A204.1 (cell line): Measurements from ENCODE around the gene KCNJ6.
"Not testable (repeated sequence)": the region's sequence is repeated elsewhere in the genome, so short reads cannot be mapped to it uniquely, and the experiment has no call there.

Experiments used
- FAIRE-seq: peaks from 2 replicates; lab custom pipeline; 2012; peaks lifted over from hg19 to GRCh38; lab: Jason Lieb, UNC

KCNJ6 gene

DNA sequence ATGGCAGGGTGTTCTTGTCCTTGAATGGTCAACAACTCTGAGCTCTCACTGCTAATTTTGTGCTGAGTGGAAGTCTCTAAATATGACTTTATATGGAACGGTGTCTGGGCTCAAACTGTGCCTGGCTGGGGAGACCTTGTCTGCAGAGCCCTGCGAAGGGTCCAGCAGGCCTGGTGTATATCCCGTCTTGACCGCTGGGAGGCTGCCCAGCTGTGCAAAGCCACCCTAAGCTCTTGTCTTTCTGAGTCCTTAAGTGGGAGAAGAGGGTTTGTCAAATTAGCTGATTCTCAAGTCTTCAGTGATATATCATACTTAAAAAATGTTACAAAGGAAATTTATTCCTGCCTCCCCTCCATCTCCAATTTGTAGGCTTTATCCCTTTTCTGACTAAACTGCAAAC lies 198.7 kb downstream of the KCNJ6 start:
- no peak for FAIRE-seq

DNA sequence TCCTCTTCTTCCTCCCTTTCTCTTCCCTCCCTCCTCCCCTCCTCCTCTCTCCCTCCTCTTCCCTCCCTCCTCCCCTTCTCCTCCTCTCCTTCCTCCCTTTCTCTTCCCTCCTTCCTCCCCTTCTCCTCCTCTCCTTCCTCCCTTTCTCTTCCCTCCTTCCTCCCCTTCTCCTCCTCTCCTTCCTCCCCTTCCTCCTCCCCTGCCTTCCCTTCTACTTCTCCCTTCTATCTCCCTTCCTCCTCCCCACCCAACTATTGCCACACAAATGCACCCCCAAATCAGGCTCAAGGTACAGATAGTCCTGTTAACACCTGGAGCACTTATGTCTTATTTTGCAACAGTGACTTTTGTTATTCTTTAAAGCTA lies 203.7 kb downstream of the KCNJ6 start:
- FAIRE-seq: not testable (repeated sequence)

DNA sequence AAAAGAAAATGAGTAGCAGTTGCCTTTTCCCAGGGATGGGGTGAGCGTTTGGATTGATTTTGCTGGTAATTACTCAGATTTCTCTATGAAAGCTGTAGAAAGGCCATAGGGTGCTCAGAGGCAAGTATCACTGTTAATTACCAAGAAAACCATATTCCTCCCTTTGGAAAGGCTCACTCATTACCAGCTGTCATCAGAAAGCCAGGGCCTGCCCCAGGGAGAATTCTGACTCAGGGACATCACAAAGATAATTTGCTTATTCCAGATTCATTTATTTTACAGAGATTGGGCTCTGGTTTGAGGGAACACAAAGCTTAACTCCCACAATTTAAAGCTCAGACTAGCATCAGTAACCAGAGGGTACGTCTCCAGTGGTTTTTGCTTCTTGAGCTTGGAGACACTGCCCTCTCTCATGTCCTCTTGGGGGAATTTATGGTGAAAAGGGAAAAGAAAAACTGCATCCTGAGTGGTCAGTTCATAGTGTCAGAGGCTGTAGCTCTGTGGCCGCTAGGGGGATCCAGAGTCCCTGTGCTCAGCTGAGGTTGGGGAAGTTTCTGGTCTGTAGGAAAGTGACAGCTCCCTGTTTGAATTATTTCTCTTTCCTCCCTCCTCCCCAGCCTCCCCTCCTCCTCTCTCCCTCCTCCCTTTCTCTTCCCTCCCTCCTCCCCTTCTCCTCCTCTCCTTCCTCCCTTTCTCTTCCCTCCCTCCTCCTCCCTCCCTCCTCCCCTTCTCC lies 204.3 kb downstream of the KCNJ6 start:
- no peak for FAIRE-seq

DNA sequence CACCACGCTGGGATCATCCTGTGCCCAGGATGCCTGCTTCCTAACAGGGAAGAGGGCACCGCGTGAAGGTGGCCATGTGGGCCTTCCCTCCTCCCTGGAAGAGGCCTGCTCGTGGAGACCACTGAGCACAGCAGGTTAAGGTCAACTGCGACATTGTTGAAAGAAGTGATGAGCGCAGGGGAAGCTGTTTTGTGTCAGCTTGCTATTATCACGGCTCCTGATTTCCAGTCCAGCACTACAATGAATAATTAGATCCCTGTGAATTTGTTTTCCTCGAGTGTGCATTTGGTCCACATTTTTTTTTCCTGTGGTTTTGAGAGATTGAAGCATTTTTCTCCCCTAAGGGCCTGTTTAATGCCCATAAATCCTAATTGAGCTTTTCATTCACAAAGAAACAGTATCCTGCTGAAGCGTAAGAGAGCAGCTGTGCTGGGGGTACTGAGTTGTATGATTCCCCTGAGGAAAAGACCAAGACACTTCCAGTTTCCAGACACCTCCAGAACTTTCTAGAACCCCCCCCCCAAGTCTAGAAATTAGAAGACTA lies 204.9 kb downstream of the KCNJ6 start:
- FAIRE-seq: no peak

DNA sequence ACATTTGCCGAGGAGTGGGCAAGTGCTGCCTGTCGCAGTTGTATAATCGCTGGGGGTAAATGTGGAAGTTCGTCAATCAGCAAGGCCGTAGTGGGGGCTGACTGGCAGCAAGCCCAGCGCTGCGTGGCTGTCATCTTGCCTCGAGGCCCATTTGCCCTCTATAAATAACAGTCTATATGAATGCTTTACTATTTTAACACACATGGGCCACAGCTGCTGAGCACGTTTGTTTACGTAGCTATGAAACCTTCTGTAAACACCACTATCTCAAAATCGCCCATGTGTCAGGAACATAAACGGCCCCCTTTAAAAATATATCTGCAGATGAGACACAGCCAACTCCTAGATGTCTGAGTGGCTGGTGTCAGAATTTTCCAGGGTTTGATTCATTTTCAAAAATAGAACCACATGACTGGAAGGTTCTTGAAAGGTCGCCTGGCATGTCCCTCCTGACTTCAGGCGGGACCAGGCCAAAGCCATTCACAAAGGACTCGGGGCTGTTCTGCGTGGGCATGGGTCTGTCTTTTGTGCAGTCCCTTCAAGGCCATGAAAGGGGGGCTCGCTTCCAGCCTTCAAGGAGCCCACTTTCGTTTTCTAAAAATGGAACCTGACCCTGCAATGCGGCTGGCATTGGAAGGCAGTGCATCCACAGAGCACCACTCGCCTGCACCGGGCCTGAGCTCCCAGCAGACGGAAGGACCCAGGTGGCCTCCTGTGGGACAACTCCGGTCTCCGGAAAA lies 205.5 kb downstream of the KCNJ6 start:
- no peak for FAIRE-seq

DNA sequence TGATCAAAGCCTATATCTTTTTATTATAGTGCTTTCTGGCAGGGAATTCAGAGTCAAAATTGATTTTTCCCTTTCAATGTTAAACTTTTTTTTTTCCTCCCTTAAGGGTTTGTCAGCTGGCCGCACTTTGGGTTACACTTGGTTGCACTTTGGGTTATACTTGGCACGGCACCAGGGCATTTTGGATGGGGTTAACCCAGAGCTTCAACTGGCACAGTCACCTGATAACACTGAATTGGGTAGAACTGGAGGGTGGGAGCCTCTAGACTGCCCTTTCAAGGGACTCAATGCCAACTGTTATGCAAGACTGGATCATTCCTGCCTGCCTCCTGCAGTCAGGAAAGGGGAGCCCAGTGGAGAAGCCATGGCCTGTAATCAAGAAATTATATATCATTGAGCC lies 211.5 kb downstream of the KCNJ6 start:
- FAIRE-seq: no peak

DNA sequence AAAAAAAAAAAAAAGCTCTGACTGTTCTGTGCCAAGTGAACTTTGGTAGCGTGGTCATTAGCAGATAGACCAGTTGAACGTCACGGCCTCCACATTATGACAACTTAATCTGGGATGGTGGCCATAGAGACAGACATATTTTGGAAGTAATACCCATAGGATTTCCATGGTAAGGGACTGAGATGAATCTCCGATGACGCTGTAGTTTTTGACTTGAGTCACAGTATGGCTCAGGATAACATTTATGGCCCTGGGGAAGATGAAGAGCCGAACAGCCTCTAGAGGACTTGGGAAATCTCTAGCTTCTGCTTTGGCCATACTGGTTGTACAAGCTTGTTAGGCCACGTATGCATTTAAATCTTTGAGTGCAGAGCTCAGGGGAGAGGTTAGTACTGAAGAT lies 214.0 kb downstream of the KCNJ6 start:
- no peak for FAIRE-seq

DNA sequence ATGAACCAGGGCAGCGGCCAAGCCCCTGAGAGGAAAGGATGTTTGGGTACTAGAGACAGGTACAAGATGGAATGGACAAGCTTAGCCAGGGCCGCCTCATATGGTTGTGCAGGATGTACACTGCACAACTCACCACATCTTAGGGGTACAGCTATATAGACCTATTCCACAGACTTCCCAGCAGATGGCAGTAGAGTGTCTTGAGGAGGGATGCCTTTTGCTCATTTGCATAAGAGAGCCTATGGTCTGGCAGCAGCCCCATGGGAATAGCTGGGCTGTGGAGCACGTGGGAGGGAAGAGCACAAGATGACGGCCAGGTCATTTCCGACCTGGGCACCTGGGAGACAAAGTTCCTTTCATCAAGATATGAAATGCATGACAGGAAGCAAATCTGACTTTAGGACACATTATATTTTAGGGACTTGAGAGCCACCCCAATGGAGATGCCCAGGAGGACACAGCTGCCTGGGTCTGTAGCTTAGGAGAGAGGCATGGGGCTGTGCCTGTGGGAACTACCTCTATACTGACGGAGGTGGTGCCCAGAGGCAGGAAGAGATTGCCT lies 215.5 kb downstream of the KCNJ6 start:
- no peak for FAIRE-seq

DNA sequence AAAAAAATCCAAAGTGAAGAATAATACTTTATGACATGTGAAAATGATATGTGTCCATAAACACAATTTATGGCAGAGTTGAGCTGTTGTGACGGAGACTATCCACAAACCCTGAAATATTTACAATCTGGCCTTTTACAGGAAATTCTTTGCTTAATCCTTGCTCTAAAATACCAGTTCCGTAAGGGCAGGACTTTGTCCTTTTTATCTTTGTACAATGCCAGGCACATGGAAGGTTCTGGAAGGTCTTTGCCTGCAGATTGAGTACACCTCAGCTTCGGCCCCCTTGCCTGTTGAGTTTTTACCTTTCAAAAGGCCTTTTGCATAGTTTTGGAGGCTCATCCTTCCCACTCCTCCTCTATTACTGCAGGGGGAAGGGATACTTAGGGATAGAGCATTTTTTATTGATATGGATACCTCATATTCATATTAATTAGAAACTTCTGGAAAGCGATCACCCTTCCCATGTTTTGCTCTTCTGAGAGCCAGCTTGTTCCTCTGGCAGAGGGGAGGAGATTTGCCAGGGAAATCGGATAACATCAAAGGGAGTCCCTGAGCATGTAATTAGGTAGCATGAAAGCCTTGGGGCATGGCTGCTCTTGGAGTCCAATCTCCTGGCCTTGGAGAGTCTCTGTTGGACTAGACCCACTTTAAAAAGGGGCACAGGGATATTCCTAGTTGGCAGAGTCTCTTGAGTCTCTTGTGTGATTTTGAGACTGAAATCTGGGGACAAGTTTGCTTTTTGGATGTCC lies 217.1 kb downstream of the KCNJ6 start:
- no peak for FAIRE-seq

DNA sequence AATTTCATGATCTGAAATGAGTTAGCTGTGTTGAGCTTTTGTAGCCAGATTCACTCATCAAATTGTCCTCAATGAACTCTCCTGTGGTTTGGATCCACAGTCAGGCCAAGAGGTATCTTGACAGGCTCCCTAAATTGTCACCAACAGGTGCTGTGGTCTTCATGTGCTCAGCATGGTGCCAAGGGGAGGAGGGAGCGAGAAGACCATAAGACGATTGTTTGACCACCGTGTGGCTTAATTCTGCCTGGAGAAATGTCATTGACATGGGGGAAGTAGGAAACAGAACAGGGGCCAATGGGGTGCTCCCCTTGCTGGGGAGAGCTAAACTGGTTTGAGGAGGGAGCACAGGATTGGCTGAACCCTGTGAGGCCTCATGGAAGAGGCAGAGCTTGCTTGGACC lies 219.3 kb downstream of the KCNJ6 start:
- no peak for FAIRE-seq

DNA sequence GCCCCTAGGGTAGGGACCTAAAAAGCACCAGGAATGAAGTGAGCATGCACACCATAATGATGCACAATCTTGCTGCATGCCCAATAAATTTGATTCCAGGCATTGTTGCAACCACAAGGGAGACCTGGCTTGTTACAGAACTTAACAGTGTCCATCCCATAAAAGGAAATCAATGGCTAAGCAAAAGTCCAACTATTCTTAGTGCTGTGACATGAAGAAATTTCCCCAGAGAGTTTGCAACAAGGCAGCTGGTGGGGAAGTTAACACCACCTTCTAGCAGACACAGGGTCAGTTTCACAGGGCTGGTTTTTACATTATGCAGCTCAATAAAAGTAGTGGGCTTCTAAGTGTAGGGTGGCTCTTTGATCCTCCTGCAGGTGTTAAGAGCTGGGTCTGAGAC lies 221.1 kb downstream of the KCNJ6 start:
- no peak for FAIRE-seq

DNA sequence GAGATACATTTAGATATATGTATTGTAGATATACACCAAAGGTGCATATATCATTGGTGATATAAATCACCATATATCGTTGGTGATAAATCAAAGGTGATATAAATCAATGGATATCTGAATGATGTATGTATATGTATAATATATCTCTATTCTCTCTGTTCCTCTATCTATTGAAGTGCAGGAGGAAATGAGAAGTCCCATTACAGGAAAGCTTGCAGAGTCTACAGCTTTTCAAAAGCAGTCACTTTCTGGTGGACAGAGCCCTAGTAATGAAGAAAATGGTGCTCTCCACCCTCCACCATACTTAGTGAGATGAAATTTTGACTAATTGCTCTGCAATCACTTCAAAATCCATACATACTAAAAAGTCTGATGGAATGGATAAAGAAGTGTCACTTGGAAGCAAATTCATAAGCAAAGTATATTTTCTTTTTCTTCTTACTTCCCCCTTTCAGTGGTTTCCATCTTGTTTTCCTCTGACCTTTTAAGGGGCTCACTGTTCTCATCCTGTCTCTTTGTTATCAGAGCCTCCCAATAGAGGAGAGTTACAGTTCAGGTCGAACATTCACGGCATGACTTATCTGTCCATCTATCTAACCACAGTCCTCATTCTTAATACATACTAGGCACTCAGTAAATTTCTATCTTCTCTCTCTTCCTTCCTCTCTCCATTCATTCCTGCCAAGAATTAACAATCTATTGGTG lies 227.2 kb downstream of the KCNJ6 start:
- FAIRE-seq: no peak

DNA sequence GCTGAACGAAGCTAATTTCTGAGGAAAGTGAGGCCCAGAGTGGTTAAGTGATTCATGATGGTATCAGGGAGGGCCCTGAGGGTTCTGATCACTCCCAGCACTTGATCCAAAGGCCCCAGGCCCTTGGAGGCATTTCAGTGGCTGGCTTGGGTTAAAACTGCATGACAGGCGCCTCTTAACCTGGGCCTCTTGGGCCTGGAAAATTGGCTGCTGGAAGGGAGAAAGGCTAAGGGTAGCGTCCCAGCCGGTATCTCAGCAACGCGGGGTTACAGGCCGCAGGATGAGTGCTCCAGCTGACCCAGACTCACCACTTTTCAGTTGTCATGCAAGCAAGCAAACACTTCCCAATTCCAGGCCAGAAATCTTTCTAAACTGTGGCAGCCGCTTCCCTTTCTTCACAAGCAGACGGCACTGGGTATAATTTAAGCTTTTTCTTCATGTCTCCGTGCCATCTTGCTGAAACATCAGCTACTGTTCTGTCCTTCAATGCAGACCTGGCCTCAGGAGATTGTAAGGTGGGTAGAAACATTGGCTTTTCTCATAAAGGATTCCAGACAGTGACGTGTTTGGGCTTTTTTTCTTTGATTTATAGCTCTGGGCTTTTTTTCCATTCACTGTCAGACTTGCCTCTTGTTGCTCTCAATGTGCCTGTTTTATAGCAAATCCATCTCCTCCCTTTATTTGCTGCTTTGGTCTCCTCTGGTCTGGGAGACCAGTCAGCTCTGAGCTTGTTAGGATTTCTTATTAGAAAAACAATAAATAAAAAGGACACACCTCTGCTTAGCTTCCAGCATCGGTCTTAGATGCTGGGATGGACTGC lies 229.1 kb downstream of the KCNJ6 start:
- FAIRE-seq: no peak

DNA sequence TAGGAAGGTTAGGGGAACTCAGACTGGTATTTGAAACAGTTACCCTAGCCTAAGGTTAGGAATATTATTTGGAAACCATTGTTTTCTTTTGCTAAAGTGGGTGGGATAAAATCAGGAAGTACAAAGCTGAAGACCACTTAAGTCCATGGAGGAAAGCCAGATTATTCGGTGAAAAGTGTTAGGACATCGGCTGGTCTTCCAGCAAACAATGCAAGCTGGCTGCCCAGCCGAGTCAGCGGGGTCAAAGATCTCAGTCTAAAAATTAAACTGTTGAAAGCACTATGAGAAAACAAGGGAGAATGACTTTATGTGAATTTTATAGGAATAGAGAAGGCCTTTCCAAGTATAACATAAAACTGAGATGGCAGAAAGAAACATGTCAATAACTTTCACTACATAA lies 231.7 kb downstream of the KCNJ6 start:
- FAIRE-seq: no peak

DNA sequence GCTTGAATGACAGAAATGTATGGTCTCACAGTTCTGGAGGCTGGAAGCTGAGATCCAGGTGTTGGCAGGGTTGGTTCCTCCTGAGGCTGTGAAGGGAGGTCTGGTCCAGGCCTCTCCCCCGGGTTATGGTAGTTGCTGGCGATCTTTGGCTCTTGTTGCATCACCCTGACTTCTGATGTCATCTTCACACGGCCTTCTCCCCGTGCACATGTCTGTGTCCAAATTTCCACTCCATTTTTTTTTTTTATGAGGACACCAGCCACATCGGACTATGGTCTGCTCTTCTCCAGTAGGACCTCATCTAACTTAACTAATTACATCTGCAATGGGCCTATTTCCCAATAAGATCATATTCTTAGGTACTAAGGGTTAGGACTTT lies 232.2 kb downstream of the KCNJ6 start:
- no peak for FAIRE-seq

DNA sequence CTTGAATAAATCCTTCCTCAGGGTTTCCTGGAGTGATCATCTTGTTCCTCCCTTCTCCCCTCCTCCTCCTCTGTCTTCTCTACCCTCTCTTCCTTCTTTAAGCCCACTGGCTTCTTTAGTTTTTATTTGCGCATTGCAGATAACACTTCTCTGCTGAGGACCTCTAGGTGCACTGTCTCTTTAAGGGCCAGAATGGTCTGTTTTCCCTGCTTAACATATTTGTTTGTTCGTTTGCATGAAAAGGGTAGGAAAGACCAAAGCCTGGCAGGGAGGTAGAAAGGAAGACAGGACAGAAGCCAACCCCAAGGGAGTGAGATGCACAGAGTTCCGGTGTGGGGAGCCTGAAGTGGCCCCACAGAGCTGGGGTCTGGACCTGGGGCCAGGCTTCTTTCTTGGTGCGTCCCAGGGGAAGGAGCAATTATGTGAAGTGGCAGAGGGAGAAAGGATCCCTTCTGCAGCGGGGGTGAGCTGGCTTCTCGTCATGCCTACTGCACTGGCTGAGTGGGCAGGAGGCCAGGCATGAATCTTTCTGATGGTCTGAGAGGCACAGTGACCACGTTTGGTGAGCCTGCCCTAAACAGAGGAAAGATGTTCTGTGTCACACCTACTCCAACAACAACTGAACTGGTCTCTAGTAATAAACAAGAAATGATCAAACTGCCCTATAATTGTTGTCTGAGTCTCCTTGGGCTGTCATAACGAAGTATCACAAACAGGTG lies 232.7 kb downstream of the KCNJ6 start:
- no peak for FAIRE-seq

DNA sequence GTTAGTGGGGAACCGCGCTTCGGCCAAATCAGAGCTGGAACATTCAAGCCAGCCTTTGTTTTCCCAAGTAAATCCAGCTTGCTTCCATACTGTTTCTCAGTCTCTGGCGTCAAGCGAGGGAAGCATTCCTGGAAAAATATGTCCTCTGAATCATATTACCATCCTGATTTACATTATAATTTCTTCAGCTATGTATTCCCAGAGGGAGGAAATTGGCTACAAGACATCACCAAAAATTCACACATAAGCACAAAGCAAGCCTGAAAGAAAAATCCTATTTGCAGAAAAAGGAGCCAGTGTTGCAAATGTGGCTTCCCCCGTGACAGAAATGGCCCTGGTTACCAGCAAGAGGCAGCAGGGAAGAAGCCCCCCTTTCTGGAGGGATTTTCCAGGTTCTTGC lies 233.3 kb downstream of the KCNJ6 start:
- FAIRE-seq: no peak

DNA sequence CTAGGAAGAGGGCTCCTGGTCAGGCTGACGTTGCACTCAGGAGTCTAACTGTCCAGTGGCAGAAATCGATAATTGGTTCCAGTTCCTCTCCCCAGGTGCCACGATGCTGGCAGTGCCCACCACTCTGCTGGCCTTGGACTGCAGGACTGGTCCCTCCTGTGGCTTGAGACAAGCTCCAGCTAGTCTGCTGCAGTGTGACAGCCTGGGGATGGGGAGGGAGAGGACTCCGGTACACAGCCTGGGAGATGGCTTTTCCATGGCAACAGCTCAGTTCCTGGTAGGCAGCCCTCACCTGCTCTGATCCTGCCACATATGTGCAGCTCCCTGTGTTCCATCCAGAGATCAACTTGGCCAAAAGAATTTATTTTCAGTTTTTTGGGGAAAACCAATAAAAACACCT lies 239.3 kb downstream of the KCNJ6 start:
- no peak for FAIRE-seq

DNA sequence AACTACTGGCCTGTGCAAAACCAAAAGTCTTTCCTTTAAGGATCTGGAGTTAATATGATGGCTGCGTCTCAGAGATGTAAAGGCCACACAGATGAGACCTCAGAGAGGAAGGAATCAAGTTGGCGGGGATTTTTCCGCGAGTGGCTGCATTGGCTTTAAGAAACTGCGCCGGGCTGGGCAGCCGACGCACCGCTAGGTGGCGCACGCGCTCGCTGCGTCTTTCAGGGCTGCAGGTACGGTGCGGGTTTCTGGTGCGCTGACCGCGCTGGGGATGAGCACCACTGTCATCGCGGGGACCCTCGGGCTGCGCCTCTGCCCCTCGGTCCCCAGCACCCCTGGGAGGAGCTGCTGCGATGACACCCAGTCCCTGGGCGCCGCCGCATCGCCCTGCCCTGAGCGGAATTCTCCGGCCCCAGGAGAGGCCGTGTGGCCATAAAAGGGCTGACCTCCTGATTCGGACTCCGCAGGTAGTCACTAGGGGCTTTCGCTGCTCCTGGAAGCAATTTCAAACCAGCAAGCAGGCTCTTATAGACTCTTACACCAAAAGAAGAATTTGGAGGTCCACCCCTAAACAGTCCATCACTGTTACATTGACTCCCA lies 241.0 kb downstream of the KCNJ6 start:
- no peak for FAIRE-seq
